ENCODE data around the gene SLC49A4.
"Not testable (repeated sequence)": the region's sequence is repeated elsewhere in the genome, so short reads cannot be mapped to it uniquely, and the experiment has no call there.

Gene SLC49A4

GRCh38 chr3:122794779-122795673 is at the start of gene SLC49A4:
Gene SLC49A4, plus strand, starts transcription at chr3:122795069. Its CDS starts 124 bp downstream, at chr3:122795193.
- no peak for DNase-seq

DNA sequence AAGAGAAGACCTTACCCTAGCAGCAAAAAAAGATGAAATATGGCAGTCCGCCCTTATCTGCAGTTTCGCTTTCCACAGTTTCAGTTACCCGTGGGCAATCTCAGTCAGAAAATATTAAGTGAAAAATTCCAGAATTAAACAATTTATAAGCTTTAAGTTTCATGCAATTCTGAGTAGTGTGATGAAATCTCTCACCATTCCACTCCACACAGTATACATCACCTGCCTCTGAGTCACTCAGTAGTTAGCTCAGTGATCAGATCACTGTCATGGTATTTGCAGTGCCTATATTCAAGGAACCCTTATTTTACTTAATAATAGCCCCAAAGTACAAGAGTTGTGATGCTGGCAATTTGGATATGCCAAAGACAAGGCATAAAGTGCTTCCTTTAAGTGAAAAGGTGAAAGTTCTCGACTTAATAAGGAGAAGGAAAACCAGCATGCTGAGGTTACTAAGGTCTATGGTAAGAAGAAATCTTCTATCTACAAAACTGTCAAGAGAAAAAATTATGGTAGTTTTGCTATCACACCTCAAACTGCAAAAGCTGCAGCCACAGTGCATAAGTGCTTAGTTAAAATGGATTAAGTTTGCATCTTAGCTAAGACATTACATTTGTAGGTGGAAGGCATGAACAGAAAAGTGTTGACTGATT is 49.4 kb upstream of the SLC49A4 start:
- DNase-seq: no peak

DNA sequence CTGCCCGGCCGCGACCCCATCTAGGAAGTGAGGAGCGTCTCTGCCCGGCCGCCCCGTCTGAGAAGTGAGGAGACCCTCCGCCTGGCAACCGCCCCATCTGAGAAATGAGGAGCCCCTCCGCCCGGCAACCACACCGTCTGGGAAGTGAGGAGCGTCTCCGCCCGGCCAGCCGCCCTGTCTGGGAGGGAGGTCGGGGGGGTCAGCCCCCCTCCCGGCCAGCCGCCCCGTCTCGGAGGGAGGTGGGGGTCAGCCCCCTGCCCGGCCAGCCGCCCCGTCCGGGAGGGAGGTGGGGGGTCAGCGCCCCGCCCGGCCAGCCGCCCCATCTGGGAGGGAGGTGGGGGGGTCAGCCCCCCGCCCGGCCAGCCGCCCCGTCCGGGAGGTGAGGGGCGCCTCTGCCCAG is 47.6 kb upstream of the SLC49A4 start:
- not testable (repeated sequence) for DNase-seq

DNA sequence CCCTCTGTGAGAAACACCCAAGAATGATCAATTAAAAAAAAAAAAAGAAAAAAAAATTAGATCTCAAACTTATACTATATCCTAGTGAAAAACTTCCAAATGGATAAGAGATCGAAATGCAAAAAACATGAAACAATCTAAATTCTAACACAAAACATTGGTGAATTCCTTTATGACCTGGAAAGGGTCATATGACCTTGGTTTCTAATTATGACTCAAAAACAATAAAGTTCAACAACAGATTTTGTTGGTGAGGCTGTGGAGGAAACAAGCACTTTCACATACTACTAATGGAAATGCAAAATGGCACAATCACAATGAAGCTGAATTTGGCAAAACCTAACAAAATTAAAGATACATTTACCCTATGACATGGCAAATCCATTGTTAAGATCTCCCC is 46.5 kb upstream of the SLC49A4 start:
- DNase-seq: no peak

GRCh38 chr3:122754929-122755328 is 39.9 kb upstream of the SLC49A4 start:
- DNase-seq: no peak

GRCh38 chr3:122755491-122755890 is 39.4 kb upstream of the SLC49A4 start:
- no peak for DNase-seq

GRCh38 chr3:122758877-122759560 is 35.9 kb upstream of the SLC49A4 start:
- DNase-seq: no peak

DNA sequence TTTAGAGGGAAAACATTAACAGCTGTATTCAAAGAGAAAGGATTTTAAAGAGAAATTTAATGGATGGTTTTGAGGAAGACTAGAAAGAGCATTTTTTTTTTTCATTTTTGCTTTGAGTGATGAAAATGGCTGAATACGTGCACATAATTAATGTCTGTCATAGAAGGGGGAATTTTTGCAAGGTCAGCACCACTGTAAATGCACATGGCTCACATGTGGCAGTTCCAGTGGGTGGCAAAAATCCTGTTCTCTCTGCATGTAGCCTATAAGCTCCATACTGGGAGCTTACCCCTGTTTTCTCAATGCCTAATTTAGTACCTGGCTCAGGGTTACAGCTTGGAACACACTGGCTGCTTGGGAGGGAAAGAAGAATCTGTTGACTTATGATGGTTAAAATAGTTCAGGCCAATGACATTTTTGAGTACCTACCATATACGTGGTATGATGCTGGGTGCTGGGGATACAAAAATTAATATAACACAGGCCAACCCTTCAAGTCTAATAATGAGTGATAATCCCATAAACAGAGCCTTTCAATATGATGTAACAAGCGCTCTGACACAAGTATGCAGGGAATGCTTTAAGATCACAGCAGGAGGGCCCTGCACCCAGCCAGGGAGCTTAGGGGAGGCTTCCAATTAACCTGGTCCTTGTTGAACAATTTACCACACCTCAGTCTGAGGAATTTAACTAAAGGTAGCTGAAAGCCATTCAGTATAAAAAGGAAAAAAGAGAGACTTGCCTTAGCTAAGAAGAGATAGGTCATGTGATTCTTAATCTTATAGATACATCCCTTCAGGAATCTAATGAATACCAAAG is 34.2 kb upstream of the SLC49A4 start:
- no peak for DNase-seq

DNA sequence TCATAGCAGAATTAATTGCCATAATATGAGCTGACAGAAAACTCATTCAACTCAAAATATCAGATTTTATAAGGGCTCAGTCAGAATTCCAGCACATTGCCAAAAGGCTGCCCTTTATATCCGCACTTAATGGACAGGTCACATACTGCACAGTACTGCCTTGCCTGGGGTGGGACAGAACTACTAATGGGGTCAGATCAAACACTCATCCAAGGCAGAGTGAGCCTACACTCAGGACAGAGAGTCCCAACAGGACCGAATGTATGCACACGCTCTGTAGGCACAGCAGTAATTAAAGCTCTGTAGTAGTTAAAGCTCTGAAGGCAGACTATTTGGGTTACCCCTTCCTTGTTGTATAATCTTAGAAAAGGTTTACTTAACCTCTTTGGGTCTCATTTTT is 28.4 kb upstream of the SLC49A4 start:
- DNase-seq: no peak

DNA sequence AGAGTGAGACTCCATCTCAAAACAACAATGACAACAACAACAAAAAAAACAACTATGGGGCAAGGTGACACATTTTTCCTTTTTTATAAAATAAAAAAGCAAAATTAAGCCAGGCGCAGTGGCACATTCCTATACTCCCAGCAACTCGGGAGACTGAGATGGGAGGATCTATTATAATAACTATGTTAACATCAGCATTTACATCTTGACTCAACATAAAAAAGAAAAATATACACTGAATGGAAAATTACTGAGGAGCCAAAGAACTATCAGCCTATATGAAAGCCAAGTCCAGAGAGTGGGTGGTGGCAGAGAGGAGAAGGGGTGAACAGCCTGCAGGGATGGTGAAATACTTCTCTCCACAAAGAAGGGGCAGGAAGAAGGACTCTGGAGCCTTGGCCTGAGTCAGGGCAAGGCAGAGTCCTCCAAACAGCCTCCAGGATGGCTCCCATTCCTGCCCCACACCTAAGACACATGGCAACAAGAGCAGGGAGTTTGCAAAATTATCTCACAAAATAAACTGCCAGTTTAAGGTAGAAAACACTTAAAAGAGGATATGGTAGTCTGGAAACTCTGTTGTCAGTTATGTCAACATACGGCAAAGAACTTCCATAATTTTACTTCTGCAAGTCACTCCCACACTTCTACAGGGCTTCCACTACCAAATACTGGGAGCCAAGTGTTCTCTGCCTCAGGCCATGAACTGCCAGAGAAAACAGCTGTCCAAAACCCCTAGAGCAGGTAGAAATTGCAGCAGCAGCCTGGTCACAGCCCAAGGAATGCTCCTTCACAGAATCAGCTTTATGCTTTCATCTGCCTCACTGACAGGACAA is 27.1 kb upstream of the SLC49A4 start:
- no peak for DNase-seq

GRCh38 chr3:122770521-122771202 is 24.2 kb upstream of the SLC49A4 start:
- no peak for DNase-seq

DNA sequence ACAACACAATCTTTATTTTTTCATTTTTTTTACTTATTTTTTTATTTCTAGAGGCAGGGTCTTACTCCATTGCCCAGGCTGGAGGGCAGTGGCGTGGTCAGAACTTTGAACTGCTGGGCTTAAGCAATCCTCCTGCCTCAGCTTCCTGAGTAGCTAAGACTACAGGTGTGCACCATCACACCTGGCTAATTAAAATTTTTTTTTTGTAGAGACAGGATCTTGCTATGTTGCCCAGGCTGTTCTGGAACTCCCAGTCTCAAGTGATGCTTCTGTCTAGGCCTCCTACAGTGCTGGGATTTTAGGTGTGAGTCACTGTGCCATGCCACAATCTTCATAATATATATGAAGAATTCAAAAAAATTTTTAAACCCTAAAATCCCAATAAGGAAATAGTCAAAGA is 22.0 kb upstream of the SLC49A4 start:
- no peak for DNase-seq

DNA sequence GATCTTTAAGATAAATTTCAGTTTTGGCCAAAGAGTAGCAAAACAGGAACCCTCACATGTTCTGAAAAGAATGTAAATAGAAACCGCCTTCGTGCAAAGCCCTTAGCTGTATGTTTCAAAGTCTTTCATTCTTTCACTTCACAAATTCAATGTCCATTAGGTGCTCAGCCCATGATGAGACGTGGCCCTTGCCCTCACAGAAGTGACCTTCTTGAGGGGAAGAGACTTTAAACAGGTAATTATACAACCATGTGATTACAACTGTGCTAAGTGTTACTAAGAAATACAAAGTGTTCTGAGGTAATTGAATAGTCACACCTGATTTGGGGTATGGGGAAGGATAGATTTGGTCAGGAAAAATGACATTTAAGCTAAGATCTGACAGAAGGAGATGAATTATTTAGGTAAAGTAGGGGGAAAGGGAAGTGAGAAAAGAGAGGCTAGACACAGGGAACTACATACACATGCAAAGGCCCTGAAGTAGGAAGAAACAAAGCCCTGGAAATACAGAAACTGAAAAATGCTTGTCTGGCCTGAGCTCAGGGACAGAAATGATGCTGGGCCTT is 20.8 kb upstream of the SLC49A4 start:
- no peak for DNase-seq

DNA sequence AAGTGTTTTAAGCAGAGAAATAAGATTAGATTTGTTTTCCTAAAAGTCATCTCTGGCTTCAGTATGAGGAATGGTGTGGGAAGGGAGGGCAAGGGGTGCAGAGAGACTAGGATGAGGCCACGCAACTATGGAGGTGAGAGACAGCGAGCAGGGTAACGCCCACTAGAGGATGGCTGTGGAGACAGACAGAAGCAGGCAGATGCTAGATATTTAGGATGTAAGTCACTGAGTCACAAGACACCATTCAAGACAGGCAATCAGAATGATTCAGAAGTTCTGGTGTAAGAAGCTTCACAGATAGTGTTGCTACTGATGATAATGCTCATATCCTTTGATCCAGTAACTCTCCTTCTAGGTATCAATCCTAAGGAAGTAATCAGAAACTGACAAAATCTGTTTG is 20.3 kb upstream of the SLC49A4 start:
- DNase-seq: no peak

- no peak for DNase-seq
Observed at GRCh38 chr3:122776675-122777468, 18.0 kb upstream of the SLC49A4 start.

GRCh38 chr3:122777563-122777962 is 17.3 kb upstream of the SLC49A4 start:
- no peak for DNase-seq

- DNase-seq: no peak
Observed at GRCh38 chr3:122782804-122783203, 12.1 kb upstream of the SLC49A4 start.

DNA sequence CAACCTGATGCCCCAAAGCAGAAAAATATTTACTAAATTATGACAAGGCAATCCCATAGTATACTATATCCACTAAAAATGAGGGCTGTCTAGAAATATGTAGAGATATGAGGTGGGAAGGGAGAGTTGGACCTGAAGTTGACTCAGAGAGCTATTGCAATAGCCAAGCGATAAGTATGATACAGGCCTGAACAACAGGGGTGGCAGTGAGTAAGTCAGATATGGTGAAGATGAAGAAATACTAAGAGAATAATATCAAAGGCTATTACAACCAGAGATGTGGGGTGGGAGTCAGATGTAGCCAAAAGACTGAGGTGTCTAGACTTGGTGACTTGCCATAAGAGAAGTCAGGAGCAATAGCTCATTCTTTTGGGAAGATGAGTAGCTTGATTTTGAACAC is 10.4 kb upstream of the SLC49A4 start:
- no peak for DNase-seq

- DNase-seq: no peak
Observed at GRCh38 chr3:122785231-122785630, 9.6 kb upstream of the SLC49A4 start.

- no peak for DNase-seq
Observed at GRCh38 chr3:122786066-122786465, 8.8 kb upstream of the SLC49A4 start.
